HG03103 (cell line): ENCODE data around the gene SLC24A5.

ENCODE experiments used
- ATAC-seq: cut with Tn5 transposase; IDR thresholded peaks from one replicate; pipeline ENCODE4 v1.9.1; 2021; ENCODE audit warnings: low read depth; ENCODE audit not compliant: unreplicated experiment

The SLC24A5 gene

DNA sequence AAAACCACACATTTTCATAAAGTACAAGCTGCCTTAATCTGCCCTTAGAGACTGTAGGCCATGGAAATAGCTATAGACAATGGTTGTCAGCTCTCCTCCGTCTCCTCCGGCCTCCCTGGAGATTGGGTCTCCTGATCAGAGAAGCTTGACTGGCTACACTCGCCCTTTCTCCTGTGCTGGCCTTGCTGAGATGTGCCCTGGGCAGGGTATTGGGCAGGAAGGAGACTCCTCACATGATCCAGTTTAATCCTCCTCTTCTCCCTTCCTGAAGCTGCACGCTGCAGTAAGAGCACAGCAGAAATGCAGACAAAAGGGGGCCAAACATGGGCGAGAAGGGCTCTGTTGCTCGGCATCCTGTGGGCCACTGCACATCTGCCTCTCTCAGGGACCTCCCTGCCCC, at the start of gene SLC24A5:
Gene SLC24A5 (plus strand): TSS at position 246 of the 400 bp plus-strand sequence. CDS start 55 bp downstream, at position 301.
- no peak for ATAC-seq

DNA sequence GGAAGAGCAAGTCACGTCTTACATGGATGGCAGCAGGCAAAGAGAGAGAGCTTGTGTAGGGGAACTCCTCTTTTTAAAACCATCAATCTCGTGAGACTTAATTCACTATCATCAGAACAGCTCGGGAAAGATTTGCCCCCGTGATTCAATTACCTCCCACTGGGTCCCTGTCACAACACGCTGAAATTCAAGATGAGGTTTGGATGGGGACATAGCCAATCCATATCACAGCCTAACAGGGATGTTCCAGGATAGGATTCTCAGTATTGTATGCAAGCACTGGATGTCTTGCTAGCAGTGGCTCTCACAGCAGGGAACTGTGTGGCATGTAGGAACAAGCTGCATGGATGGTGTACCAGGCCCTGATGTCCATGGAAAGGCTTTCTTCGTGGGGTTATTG, 47.8 kb upstream of the SLC24A5 start:
- no peak for ATAC-seq

DNA sequence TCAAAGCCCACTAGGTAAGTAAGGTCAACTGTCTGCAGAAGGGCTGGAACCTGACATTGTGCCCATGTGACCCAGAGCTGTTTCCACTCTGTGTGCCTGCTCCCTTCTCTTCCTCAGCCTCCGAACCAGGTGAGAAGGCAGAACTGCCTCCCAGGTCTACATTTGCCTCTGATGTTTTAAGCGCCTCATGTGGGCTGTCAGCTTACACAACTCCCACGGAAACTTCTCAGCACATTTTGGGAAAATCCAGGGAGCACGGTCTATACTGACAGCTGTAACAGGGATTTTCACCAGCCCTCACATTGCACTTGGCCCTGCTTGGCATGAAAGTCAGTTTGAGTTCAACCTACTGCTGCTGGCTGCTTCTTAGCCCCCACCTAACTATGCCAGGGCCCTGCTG, 46.9 kb upstream of the SLC24A5 start:
- ATAC-seq = no peak

DNA sequence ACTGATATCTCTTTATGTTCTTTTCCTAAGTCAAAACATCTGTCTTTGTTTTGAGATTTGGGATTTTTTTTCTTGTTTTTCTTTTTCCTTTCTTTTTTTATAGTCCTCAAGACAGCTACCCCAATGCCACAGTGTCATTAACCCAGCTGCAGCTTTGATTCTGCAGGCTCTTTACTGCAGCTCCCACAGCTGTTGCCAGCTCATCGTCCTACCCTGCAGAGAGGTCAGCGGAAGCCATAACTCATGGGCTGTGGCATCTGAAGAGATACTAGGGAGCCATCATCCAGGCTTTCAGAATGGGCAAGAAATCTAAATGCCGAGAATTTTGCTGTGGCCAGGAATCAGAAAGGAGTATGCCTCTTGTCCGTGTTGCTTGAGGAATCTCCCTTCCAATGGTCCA, 44.3 kb upstream of the SLC24A5 start:
- ATAC-seq = no peak

- no peak for ATAC-seq
These were observed 43.1 kb upstream of the SLC24A5 start for GRCh38 chr15:48077616-48078184.

GRCh38 chr15:48084759-48085590, 35.8 kb upstream of the SLC24A5 start:
- no peak for ATAC-seq

DNA sequence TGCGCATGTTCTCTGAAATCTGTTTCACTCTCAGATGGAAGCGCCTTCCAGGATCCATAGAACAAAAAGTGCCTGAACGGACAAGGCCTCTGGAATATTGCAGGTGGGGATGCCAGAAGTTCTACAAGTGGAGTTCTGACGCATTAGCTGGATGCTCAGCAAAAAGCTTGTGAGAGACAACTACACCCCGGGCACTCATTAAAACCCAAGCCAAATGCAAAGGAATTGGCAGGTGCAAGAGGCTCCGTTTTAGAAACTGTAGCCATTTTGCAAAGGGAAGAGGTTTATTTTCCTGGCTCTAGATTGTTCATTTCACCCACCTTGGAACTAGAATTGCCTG, 35.2 kb upstream of the SLC24A5 start:
- no peak for ATAC-seq

GRCh38 chr15:48086133-48086532, 34.7 kb upstream of the SLC24A5 start:
- no peak for ATAC-seq

GRCh38 chr15:48086576-48086975, 34.2 kb upstream of the SLC24A5 start:
- no peak for ATAC-seq

GRCh38 chr15:48087844-48088243, 32.9 kb upstream of the SLC24A5 start:
- ATAC-seq = no peak

DNA sequence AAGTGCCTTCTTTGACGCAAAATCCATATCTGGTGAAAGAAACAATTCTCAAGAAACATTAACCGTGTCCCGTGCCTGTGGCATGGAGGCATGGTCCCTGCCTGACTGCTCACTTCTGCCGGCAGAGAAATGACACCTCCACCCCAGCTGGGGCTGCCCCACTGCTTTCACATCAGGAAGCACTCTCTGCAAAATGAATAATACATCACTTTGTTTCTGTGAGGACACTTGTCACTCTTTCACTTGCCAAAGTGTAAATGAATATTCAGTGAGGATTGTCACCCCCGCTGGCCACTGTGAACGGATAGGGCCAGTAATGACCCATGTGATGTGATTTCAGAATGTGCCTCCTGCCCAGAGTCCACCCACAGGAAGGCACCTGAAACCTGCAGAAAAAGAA, 31.1 kb upstream of the SLC24A5 start:
- no peak for ATAC-seq

DNA sequence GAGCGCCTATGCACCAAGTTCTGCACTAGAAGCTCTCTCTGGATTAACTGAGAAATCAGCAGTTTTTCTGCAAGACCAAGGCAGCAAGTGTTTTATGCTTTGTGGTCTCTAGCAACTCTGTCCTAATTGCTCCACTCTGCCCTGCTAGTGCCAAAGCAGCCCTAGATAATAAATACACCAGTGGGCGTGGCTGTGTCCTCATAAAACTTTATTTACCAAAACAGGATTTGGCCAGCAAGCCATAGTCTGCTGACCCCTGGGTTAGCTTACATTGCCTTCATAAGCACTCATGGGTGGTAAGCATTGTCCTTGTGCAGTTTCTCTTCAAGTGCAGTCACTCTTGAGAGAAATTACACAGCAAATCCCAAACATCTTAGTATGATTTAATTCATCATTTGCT, 30.7 kb upstream of the SLC24A5 start:
- no peak for ATAC-seq

DNA sequence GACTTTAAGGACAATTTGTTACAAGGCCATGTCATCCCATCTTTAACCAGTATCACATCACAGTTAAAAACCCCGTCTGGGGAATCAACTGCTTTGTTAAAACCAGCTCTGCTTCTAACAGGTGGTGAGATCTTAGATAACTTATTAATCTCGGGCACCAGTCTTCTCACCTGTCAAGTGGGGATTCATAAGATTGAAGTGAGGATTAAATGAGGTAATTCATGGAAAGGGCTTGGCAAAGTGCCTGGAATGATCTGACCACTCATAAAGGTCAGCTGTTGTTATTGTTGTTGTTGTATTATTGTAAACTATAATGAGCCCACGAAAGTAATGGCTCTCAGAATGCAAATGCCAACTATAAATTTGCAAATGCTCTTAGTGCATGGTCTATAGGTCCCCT, 30.1 kb upstream of the SLC24A5 start:
- ATAC-seq = no peak

DNA sequence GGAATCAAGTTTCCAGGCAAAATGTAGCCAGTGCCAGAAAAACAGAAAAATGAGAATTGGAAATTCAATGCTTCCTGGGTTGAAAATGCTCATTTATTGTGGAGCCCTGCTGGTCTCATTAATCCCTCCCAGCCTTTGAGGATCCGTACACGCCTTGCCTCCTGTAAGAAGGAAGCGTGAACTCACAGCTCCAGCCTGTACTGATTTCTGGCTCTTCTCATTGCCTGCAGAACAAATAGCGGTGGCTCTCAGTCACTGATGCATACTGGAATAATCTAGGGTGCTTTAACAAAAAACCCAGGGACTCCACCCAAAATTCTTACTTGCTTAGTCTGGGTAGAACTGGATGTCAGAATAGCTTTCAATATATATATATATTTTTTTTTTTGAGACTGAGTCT, 29.3 kb upstream of the SLC24A5 start:
- ATAC-seq = no peak

- no peak for ATAC-seq
These were observed 24.4 kb upstream of the SLC24A5 start for GRCh38 chr15:48096355-48096786.

DNA sequence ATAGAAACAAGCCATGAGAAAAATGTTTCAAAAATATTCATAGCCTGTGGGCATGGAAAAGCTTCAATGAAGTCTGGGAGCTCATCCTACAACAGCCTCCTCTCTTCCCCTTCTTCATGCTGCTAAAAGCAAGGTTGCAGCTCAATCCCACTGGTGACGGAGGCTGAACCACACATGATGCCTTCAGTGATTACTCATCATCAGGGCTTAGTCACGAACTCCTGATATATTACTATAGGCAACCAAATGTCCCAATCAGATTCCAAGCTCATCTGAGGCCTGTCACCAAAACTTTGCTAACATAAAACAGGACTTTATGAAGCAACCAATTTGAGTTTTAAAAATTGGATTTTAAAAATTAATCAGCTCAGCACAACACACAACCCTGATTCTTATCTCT, 24.0 kb upstream of the SLC24A5 start:
- no peak for ATAC-seq

GRCh38 chr15:48097264-48097663, 23.5 kb upstream of the SLC24A5 start:
- no peak for ATAC-seq

DNA sequence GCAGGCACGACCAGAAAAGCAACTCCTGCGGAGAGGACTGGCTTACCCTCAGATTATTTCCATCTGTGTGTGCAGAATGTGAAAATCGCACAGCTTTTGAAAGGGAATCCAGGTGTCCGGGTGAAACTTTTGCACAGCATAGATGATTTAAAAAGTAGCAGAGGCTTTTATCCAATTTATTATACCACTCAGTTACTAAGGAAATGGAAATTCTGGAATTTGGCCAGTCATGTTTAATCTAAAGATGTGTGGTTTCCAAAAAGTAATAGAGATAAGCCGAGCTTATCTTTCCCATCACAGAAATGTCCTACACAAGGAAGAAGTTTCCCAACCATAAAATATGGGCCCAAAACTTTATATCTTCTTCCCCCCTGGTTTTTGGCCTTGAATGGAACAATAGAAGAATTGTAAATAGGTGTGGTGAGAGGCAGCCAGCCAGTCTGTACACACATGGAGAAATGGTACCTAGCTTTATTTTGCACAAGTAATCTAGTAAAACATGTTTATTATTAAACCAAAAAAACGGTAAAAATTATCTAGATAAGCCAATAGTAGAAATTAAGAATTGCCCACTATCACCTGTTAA, 19.3 kb upstream of the SLC24A5 start:
- no peak for ATAC-seq

GRCh38 chr15:48102167-48102566, 18.6 kb upstream of the SLC24A5 start:
- no peak for ATAC-seq

GRCh38 chr15:48103647-48104046, 17.1 kb upstream of the SLC24A5 start:
- no peak for ATAC-seq

DNA sequence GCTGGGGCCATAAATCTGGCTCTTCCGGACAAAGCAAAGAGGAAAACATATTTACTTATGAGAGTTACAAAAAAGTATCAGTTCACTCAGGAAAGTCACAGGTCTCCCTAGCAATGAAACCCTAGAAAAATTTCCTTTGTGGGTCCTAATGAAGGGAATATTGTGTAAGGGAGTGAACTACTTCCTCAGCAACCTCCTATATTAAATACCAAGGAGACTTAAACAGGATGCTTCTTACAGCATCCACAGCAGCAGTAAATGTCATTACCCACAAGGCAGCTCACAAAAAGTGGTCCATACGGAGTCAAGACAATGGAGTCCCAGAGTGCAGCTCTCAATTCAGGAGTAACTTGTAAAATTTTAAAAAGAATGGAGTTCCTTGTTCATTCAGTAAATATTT, 14.9 kb upstream of the SLC24A5 start:
- ATAC-seq = no peak

DNA sequence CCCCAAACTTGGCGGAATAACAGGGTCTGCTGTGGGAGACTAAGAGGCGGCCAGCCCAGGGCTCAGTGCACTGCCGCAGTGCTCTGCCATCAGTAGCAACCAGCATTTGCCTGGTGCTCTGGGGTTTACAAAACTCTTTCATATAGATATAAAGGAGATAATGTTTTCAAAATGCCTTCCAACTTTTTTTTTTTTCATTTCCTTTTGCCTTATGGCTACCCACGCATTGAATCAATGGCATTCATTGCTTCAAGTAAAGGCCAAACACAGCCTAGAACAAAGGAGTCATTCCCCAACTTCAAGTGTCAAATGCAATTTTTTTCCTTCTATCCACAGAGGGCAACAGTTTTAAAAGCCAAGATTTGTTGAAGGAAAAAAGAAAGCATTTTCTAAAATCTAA, 11.6 kb upstream of the SLC24A5 start:
- ATAC-seq = no peak
